ENCODE results near the gene CGB5.
"Not testable (repeated sequence)": the region's sequence is repeated elsewhere in the genome, so short reads cannot be mapped to it uniquely, and the experiment has no call there.

DNA sequence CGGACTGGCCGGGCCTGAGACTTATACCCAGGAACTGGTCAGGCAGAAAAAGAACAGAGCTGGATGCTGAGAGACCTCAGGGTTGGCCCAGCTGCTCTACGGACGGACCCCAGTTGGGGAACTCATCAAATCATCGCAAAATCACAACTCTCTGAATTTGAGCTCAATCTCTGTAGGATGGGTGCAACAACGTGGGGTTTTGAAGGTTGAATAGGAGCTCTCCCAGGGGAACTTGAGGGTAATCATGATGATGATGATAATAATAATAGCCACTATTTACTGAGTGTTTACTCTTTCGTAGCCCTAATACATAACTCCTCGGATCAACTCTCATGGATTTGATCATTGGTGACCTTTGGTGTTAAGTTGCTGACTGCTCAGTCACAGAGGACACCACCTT lies 13.3 kb upstream of the CGB5 start:
- not testable (repeated sequence) for TF ChIP-seq POU2F2, POLR2A, POLR2AphosphoS5, TAF1 (IDR thresholded peaks at IDR 0.05; ENCODE audit: low read depth, low read length)

Measured in GM12891 (cell line).